NCI-H2171 treated with DMSO at 0.1 percent for 48 hours (cell line): Measurements from ENCODE around the gene ITGA4.

Experiments used
- DNase-seq: peaks from one replicate; lab custom pipeline; 2025; lab: John Stamatoyannopoulos, UW

ITGA4 gene

DNA sequence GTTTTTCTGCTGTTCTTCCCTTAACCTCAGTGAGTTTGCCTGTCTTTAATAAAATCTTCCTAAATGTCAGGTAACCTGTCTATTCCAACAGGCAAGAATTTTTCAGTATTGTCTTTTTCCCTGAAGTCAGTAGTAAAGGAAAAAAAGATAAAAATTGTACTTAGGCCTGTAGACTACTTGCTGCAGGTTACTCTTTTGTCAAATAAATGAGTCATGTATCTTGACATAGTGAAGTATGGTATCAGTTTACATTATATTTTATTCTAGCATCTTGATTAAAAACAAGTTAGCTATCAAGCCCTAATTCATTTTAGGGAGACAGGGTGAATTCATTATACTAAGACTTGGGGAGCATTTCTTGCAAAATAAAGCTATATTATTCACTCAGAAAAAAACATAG is 59.8 kb downstream of the ITGA4 start:
- no peak for DNase-seq

DNA sequence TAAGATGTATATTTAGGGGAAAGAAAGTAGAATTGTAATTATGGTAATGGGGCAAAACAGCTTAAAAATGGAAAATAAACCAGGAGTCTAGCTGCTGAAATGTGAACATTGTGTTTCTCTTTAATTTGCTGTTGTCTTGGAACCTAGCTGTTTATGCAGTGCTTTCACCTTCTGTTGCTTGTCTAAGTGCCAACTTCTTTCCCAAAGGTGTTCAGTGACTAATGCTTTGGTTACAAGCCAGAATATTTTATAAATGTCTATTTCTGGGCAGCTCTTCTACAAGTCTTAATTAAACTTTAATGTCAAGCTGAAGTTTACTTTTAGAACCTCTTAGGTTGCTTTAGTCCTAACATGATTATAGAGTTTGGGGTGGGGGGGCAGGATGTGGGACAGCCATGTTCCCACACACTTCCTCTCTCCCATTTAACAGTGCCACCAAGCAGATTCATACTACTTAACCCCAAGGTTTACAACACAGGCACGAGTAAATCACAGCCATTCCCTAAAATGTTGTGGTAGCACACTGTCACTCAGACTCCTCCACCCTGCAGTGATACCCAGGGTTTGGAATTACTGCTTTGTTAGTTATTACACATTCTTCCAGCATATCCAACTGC is 60.6 kb downstream of the ITGA4 start:
- DNase-seq = peak; percentile 87

GRCh38 chr2:181520253-181520652 is 63.1 kb downstream of the ITGA4 start:
- DNase-seq = no peak

DNA sequence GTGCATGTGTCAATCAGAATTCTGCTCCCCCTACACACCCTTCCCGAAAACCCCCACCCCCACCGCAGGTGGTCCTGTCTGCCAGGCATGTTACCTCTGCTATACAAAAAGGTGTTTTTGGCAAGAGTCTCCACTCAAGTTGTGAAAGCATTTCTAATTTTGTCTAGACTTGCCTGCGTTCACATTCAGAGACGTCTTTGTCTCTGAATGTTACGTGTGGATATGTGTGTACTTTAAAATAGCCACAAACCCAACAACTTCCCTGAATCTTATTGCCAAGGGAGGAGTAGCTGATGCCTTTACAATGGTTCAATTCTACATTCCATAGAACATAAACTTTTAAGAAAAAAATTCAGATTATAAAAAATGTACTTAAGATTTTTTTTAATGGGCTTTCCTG is 66.6 kb downstream of the ITGA4 start:
- peak; percentile 74 for DNase-seq

DNA sequence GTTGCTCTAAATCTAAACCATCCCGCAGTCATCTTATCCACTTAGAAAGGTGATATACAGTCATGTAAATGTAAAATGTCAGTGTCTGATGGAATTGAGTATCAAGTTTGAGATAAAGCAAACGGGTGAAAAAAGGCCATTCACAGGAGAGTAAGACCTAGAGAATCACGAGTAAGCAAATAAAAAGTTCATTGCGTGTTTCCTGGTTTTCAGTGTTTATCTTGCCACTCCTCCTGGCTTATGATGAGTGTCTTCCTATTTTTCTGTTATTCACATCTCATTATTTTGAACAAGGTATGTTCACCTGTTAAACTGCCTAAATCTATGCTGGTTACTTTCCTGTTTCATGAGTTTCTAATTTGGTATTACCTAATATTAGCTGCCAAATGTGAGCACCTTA is 68.8 kb downstream of the ITGA4 start:
- DNase-seq = peak; percentile 8

GRCh38 chr2:181527058-181527457 is 69.9 kb downstream of the ITGA4 start:
- no peak for DNase-seq

GRCh38 chr2:181528441-181528840 is 71.3 kb downstream of the ITGA4 start:
- peak; percentile 19 for DNase-seq

- no peak for DNase-seq
Observed at GRCh38 chr2:181536730-181537129, 79.5 kb downstream of the ITGA4 start.

GRCh38 chr2:181540421-181540820 is 83.2 kb downstream of the ITGA4 start:
- DNase-seq = no peak

DNA sequence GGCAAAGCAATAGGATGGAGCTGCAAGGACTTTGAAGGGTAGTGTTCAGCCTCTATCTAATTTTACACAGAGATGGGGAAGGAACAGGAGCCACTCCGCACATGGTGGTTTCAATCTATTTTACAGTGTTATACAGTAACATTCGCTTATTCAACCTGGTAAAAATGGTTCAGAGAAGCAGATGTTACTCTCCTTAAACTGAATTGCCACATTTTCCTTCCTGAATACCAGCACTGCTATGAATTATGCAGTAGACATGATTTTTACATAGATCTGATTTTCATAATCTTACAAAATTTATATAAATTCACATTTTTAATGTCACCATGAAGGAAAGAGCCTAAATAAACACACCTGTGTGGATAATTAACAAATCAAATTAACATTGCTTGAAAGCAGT is 85.0 kb downstream of the ITGA4 start:
- DNase-seq = no peak

DNA sequence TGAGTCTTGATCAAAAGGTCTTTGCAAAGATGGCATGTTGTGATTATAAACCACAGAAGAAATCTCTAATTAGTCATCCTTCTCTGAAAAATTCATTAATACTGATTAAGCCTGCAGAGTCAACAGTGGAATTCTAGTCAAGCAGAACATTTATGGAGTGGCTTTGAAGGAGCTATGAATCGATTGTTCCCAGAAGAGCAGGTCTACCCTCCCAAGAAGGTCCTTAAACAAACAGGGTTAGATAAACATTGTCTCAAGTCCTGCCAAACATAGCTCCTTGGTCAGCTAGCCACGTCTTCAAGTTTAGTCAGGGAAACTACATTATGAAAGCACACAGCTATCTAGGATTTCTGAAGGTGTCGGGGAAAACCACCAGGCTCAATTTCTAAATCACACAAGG is 88.9 kb downstream of the ITGA4 start:
- no peak for DNase-seq

DNA sequence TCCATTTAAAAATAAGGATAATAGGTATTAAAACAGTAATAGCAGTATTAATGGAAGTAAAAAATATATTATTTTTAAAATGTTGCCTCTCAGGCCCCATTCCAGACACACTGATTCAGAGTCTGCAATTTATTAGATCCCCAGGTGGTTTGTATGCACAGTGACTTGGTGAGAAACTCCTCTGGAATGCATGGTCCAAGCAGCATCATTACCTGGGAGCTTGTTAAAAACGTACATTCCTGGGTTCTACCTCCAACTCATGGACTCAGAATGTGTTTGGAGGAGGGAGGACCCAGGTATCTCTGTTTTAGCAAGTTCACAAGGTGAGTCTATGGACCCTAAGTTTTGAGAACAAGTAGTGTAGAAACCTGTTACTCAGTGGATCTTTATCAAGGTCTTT is 95.6 kb downstream of the ITGA4 start:
- no peak for DNase-seq

- no peak for DNase-seq
Observed at GRCh38 chr2:181553244-181553643, 96.1 kb downstream of the ITGA4 start.

DNA sequence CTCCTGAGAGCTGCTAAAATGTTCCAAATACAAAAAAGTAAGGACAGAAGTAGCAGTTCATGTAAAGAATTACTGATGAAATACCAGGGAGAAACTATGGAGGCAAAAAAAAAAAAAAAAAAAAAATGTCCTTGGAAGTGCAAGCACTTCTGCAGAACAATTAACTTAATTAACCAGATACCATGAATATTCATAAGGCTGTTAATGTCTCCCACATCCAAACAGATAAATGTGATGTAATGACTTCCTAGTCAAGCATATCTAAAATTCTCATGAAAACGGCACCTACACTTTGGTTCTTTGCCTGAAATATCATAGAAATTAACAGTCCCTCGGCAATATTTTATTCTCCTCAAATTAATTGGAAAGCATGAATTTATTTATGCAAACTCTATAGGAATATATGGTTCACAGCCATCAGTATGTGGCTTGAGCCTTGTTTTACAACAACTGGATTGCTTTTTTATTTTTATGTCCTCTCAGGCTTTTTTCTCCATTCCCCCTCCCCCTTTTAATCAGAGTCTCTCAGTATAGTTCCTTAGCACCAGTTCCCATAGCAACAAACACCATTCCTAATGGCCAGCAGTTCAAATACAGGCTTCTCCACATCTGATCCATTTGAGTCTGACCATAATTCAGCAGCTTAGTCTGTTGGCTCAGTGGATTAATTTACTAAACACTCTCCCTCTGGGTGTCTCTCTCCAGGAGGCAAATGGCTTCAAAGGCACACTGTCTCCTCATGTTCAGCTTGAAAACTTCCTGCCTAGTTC is 97.1 kb downstream of the ITGA4 start:
- no peak for DNase-seq

- no peak for DNase-seq
Observed at GRCh38 chr2:181558371-181558770, 101.2 kb downstream of the ITGA4 start.

DNA sequence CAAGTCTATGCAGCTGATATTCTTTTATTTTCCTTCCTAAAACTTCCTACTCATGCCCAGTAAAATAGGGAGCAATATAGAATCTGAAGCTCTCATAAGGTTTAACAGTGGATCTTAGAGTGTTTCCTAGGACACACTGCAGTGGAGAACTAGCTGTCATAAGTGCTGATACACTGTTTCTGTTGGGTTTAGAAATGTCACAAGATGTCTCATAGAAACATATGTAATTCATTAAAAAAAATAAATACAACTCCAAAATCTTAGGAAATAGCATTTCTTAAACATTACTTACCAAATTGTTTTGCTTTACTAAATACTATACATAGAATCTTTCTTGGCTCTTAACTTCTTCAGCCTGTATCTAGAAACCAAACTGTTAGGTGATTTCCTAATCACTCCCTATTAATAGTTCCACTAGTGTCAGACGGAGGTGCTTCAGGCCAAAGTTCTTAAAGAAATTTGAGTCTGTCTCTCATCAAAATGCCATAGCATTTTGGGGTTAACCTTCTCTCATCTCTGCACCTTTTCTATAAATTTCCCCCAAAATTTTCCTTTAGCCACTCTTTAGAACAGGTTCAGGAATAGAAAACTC is 106.0 kb downstream of the ITGA4 start:
- DNase-seq = no peak

GRCh38 chr2:181566334-181567032 is 109.3 kb downstream of the ITGA4 start:
- no peak for DNase-seq

DNA sequence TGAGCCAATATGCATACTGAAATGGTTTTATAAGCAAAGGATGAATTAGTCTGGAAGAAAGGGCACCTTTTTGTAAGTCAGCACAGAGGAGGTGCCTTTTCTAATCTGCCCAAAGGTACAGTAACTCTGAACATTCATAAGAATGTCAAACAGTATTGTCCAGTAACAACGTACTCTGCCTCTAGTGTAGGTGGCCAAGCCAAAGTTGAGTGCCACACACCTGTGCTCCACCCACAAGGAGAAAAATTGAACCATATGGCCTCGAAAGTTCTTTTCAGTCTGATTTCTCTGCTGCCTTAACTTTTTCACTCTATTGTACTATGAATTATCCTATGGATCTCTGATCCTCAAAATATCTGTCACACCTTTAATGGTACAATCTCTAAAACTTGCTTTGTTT is 112.9 kb downstream of the ITGA4 start:
- no peak for DNase-seq

- DNase-seq = no peak
Observed at GRCh38 chr2:181570833-181571661, 113.9 kb downstream of the ITGA4 start.

DNA sequence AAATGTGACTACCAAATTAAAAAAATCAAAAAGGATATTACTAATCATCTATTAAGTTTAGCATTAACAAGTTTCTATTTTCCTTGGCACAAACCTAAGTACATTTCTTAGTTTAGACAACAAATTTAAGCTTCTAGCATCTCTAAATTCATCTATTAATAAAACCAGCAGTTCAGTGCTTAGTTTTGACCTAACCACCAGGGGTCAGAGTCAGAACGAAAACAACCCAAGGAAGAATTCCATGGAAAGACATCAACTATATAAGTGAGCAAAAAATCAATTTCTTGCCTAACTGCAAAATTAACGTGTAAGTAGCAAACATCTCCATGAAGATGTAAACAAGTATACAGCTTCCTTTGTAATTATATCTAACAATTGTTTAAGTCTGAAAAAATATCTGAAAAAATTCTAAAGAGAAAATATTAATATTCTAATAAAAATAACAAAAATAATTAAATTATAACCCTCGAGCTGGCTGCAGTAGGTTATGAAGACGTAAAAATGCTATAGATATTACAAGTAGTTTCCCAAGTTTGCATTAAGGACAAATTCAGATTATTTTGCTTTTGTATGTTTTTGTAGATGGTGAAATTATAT is 116.1 kb downstream of the ITGA4 start:
- peak; percentile 76 for DNase-seq

DNA sequence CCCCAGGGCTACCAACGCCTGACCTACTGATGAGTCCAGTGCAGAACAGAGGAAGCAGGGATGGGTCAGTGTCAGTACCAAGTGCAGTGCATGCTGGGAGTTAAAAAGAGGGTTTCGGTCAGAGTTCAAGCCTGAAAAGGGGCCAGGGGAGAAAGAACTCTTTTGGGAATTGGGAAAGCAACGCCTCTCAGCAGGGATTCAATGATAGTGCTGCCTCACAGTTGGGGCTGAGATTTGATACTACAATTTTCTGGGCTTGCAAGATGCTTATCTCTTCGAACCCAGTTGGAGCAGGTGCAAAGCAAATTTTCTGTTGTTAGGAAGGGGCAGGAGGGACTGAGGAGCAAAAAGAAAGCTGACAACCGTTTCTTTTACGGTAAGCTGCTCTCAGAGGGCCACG is 117.1 kb downstream of the ITGA4 start:
- DNase-seq = peak; percentile 99
